Liver (tissue), 3 donors: ENCODE data around the gene PRR15L.

ENCODE experiments used
- GABPA ChIP-seq, 2 donors: IDR thresholded peaks in 1 of 2; conservative IDR thresholded peaks in 1 of 2; 2 replicates each; pipeline ENCODE4 v1.6.1; 2016; ENCODE audit warnings: antibody characterized with exemption in 2 of 2, mild to moderate bottlenecking in 1 of 2, moderate library complexity in 1 of 2
- MAX ChIP-seq: IDR thresholded peaks from 2 replicates; pipeline ENCODE4 v1.6.1; 2016; ENCODE audit warnings: antibody characterized with exemption
- TAF1 ChIP-seq: conservative IDR thresholded peaks from 2 replicates; pipeline ENCODE4 v1.6.1; 2016; ENCODE audit warnings: antibody characterized with exemption, mild to moderate bottlenecking
- TF ChIP-seq, protein P1 (sequence below): fragments of 150-350 bp; IDR thresholded peaks from 2 replicates; pipeline ENCODE4 v1.5.1; 2017; ENCODE audit warnings: improper control_type of control experiment, low read depth, low read length; ENCODE audit not compliant: missing input control
- donor health status: healthy.
- donor health status: healthy.

GRCh38 chr17:47986520-47986919 lies 28.8 kb upstream of the PRR15L start:
- TF ChIP-seq, protein P1, sequence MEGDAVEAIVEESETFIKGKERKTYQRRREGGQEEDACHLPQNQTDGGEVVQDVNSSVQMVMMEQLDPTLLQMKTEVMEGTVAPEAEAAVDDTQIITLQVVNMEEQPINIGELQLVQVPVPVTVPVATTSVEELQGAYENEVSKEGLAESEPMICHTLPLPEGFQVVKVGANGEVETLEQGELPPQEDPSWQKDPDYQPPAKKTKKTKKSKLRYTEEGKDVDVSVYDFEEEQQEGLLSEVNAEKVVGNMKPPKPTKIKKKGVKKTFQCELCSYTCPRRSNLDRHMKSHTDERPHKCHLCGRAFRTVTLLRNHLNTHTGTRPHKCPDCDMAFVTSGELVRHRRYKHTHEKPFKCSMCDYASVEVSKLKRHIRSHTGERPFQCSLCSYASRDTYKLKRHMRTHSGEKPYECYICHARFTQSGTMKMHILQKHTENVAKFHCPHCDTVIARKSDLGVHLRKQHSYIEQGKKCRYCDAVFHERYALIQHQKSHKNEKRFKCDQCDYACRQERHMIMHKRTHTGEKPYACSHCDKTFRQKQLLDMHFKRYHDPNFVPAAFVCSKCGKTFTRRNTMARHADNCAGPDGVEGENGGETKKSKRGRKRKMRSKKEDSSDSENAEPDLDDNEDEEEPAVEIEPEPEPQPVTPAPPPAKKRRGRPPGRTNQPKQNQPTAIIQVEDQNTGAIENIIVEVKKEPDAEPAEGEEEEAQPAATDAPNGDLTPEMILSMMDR = no peak
- no peak for TF ChIP-seq TAF1
- TF ChIP-seq MAX = no peak
- no peak for TF ChIP-seq GABPA (IDR thresholded peaks at IDR 0.05 in 1 of 2, conservative IDR thresholded peaks at IDR 0.05 in 1 of 2)
